Activated CD4-positive, alpha-beta memory T cell treated with anti-CD3 and anti-CD28 coated beads for 36 hours (primary cell): ENCODE data around the gene TADA3. TPM values are rescaled to one million over a fixed set of nuclear protein-coding genes. Genes with fewer than 3 reads are reported as not detected.

Source experiments
- CTCF ChIA-PET: fragments of 350-600 bp; sonication (Branson Sonifier 250); formaldehyde crosslinking; loops from one replicate; lab custom pipeline; 2021; ENCODE audit warnings: antibody characterized with exemption, inconsistent platforms; lab: Charles Lee
- POLR2A ChIA-PET: fragments of 350-600 bp; sonication (Branson Sonifier 250); formaldehyde crosslinking; loops from one replicate; lab custom pipeline; 2021; ENCODE audit warnings: antibody characterized with exemption; lab: Charles Lee
- DNase-seq: peaks from one replicate; pipeline ENCODE4 v3.0.0-alpha.2; 2020
- H3K27ac Mint-ChIP-seq: one replicate; pipeline ENCODE4 v1.8.0; 2021; ENCODE audit warnings: mixed read lengths
- H3K27me3 Mint-ChIP-seq: one replicate; pipeline ENCODE4 v1.8.0; 2021; ENCODE audit warnings: mixed read lengths
- H3K36me3 Mint-ChIP-seq: one replicate; pipeline ENCODE4 v1.8.0; 2021; ENCODE audit warnings: mixed read lengths
- H3K4me1 Mint-ChIP-seq: one replicate; pipeline ENCODE4 v1.8.0; 2021; ENCODE audit warnings: low read depth, mixed read lengths
- H3K4me3 Mint-ChIP-seq: one replicate; pipeline ENCODE4 v1.8.0; 2021; ENCODE audit warnings: mild to moderate bottlenecking, mixed read lengths
- H3K9me3 Mint-ChIP-seq: one replicate; pipeline ENCODE4 v1.8.0; 2021; ENCODE audit warnings: mixed read lengths
- intact Hi-C: fragments of 100-400 bp; cut with micrococcal nuclease; formaldehyde crosslinking; loops from one replicate; pipeline ENCODE4 v1.15.1; 2023
- total RNA-seq, 2 experiments: library from RNA; stranded (reverse); gene quantifications; one replicate each; pipeline ENCODE4 v1.2.3, GENCODE V29; 2021

Gene TADA3
- total RNA-seq, 2 experiments from 2014 or later: 86.9 to 92.1 TPM

GRCh38 chr3:9781978-9782603, 10.2 kb downstream of the TADA3 start:
- no peak for DNase-seq
- Mint-ChIP-seq H3K36me3 (peaks cover 59% of the 10 kb centered on the region), H3K4me3 (no peak overlapping the region), H3K9me3 (no peaks in the 10 kb centered on the region), H3K27ac (no peak overlapping the region), H3K27me3 (no peaks in the 10 kb centered on the region), H3K4me1 (peaks cover 62% of the 10 kb centered on the region)
- ChIA-PET CTCF (interaction anchor here (0.7 to 1.3 kb wide), 5 partner anchors 11 to 195 kb away, joined by 3 to 8 read pairs (median 3); partner anchors contain the start of genes ARPC4, CRELD1, OGG1 and TADA3), POLR2A (interaction anchor here (2.9 kb wide), 1 partner anchor 9 kb away, joined by 15 read pairs; no protein-coding TSS in a partner anchor)
- intact Hi-C loops: no loop called here

- H3K27ac Mint-ChIP-seq: no peak overlapping the region
- peaks cover 62% of the 10 kb centered on the region for H3K4me1 Mint-ChIP-seq
- CTCF ChIA-PET: interaction anchor here (0.6 to 1.3 kb wide), 5 partner anchors 11 to 428 kb away, joined by 3 to 8 read pairs (median 3); partner anchors contain the start of genes ARPC4, CRELD1, OGG1 and TADA3
- no peaks in the 10 kb centered on the region for H3K27me3 Mint-ChIP-seq
- H3K36me3 Mint-ChIP-seq: peaks cover 53% of the 10 kb centered on the region
- H3K4me3 Mint-ChIP-seq: no peak overlapping the region
- POLR2A ChIA-PET: interaction anchor here (2.9 kb wide), 1 partner anchor 9 kb away, joined by 15 read pairs; no protein-coding TSS in a partner anchor
- DNase-seq: no peak
- intact Hi-C loops: no loop called here
- H3K9me3 Mint-ChIP-seq: no peaks in the 10 kb centered on the region
Observed at GRCh38 chr3:9781551-9781950, 10.7 kb downstream of the TADA3 start.

- H3K27me3 Mint-ChIP-seq: no peaks in the 10 kb centered on the region
- ChIA-PET POLR2A (interaction anchor here (1.8 to 2.9 kb wide), 2 partner anchors 10 to 12 kb away, joined by 8 to 15 read pairs; partner anchors contain the start of genes ARPC4 and TADA3), CTCF (interaction anchor here (0.6 to 0.9 kb wide), 3 partner anchors 136 to 428 kb away, joined by 3 to 4 read pairs (median 3); partner anchors contain the start of gene IL17RC)
- H3K27ac Mint-ChIP-seq: peak overlapping the region; percentile 93
- H3K9me3 Mint-ChIP-seq: no peaks in the 10 kb centered on the region
- peaks cover 48% of the 10 kb centered on the region for H3K36me3 Mint-ChIP-seq
- intact Hi-C loops: no loop called here
- H3K4me1 Mint-ChIP-seq: peaks cover 60% of the 10 kb centered on the region
- no peak overlapping the region for H3K4me3 Mint-ChIP-seq
- no peak for DNase-seq
Observed at GRCh38 chr3:9780910-9781309, 11.4 kb downstream of the TADA3 start.

GRCh38 chr3:9780458-9780812, 11.8 kb downstream of the TADA3 start:
- no peaks in the 10 kb centered on the region for H3K9me3 Mint-ChIP-seq
- no peaks in the 10 kb centered on the region for H3K27me3 Mint-ChIP-seq
- H3K36me3 Mint-ChIP-seq: peaks cover 44% of the 10 kb centered on the region
- intact Hi-C loops: no loop called here
- peak overlapping the region; percentile 39 for H3K4me3 Mint-ChIP-seq
- POLR2A ChIA-PET: interaction anchor here (0.8 to 2.9 kb wide), 6 partner anchors 10 to 166 kb away, joined by 3 to 15 read pairs (median 6); partner anchors contain the start of genes ARPC4, CAMK1 and TADA3
- H3K27ac Mint-ChIP-seq: peak overlapping the region; percentile 93
- CTCF ChIA-PET: interaction anchor here (0.6 to 1.2 kb wide), 4 partner anchors 10 to 207 kb away, joined by 3 to 4 read pairs (median 3); partner anchors contain the start of gene IL17RC
- DNase-seq: no peak
- peaks cover 60% of the 10 kb centered on the region for H3K4me1 Mint-ChIP-seq

GRCh38 chr3:9779721-9780457, 12.4 kb downstream of the TADA3 start:
- intact Hi-C loops: loop anchor here (2.0 kb wide), 1 partner anchor 383 kb away; the partner anchor contains the start of gene SETD5
- peak overlapping the region; percentile 39 for H3K4me3 Mint-ChIP-seq
- POLR2A ChIA-PET: interaction anchor here (0.8 to 2.9 kb wide), 6 partner anchors 10 to 166 kb away, joined by 3 to 15 read pairs (median 6); partner anchors contain the start of genes ARPC4, CAMK1 and TADA3
- CTCF ChIA-PET: interaction anchor here (0.6 to 1.2 kb wide), 3 partner anchors 10 to 153 kb away, joined by 3 to 6 read pairs (median 3); no protein-coding TSS in a partner anchor
- H3K9me3 Mint-ChIP-seq: no peaks in the 10 kb centered on the region
- H3K36me3 Mint-ChIP-seq: peaks cover 38% of the 10 kb centered on the region
- H3K27me3 Mint-ChIP-seq: no peaks in the 10 kb centered on the region
- H3K4me1 Mint-ChIP-seq: peaks cover 62% of the 10 kb centered on the region
- DNase-seq: peak; percentile 62
- peak overlapping the region; percentile 93 for H3K27ac Mint-ChIP-seq

GRCh38 chr3:9779075-9779593, 13.1 kb downstream of the TADA3 start:
- CTCF ChIA-PET: interaction anchor here (0.7 to 2.1 kb wide), 5 partner anchors 7 to 154 kb away, joined by 3 to 6 read pairs (median 5); partner anchors contain the start of genes ARPC4, CRELD1 and TADA3
- no peak overlapping the region for H3K4me3 Mint-ChIP-seq

GRCh38 chr3:9778143-9779074, 13.9 kb downstream of the TADA3 start:
- CTCF ChIA-PET: interaction anchor here (0.7 to 2.1 kb wide), 8 partner anchors 8 to 168 kb away, joined by 3 to 6 read pairs (median 4); partner anchors contain the start of genes ARPC4, CRELD1 and TADA3
- Mint-ChIP-seq H3K4me3 (no peak overlapping the region), H3K27me3 (no peaks in the 10 kb centered on the region), H3K9me3 (no peaks in the 10 kb centered on the region), H3K4me1 (peaks cover 62% of the 10 kb centered on the region), H3K36me3 (peaks cover 31% of the 10 kb centered on the region), H3K27ac (peak overlapping the region; percentile 93)
- DNase-seq: peak; percentile 86
- POLR2A ChIA-PET: interaction anchor here (0.8 to 3.1 kb wide), 13 partner anchors 9 to 382 kb away, joined by 3 to 16 read pairs (median 6); partner anchors contain the start of genes ARPC4, BRPF1, CAMK1 and CRELD1
- intact Hi-C loops: loop anchor here (1.0 to 2.0 kb wide), 6 partner anchors 8 to 382 kb away; partner anchors contain the start of genes BRPF1, SETD5 and TADA3

More at GRCh38 chr3:9779075-9779593, 13.1 kb downstream of the TADA3 start:
- no peak for DNase-seq
- peaks cover 36% of the 10 kb centered on the region for H3K36me3 Mint-ChIP-seq
- POLR2A ChIA-PET: interaction anchor here (1.4 to 3.1 kb wide), 7 partner anchors 9 to 154 kb away, joined by 5 to 16 read pairs (median 9); partner anchors contain the start of genes ARPC4, BRPF1, CAMK1 and CRELD1
- intact Hi-C loops: loop anchor here (2.0 kb wide), 1 partner anchor 382 kb away; the partner anchor contains the start of gene SETD5
- peak overlapping the region; percentile 93 for H3K27ac Mint-ChIP-seq
- no peaks in the 10 kb centered on the region for H3K27me3 Mint-ChIP-seq
- no peaks in the 10 kb centered on the region for H3K9me3 Mint-ChIP-seq
- peaks cover 62% of the 10 kb centered on the region for H3K4me1 Mint-ChIP-seq

DNA sequence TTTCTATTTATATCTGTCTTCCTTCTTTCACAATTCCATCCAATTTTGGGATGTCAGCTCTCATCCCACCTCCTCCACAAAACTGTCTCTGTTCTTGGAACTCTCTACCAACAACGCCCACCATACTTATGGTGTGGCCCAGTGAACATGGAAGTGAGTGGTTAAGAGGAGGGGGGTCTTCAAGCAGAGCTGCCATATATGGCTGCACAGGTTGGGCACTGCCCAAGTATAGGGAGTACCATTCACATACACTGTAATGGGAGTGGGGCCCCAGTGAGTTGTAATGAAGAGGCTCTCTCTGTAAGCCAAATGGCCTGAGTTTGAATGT, 14.6 kb downstream of the TADA3 start:
- intact Hi-C loops: loop anchor here (1.0 to 2.0 kb wide), 6 partner anchors 7 to 381 kb away; partner anchors contain the start of genes BRPF1, SETD5 and TADA3
- POLR2A ChIA-PET: interaction anchor here (0.8 to 3.1 kb wide), 12 partner anchors 8 to 381 kb away, joined by 3 to 16 read pairs (median 6); partner anchors contain the start of genes ARPC4, BRPF1, CAMK1 and CRELD1
- DNase-seq: peak; percentile 37
- Mint-ChIP-seq H3K36me3 (peaks cover 25% of the 10 kb centered on the region), H3K27me3 (no peaks in the 10 kb centered on the region), H3K27ac (peak overlapping the region; percentile 93), H3K4me1 (peaks cover 58% of the 10 kb centered on the region), H3K4me3 (peak overlapping the region; percentile 3), H3K9me3 (no peaks in the 10 kb centered on the region)
- CTCF ChIA-PET: interaction anchor here (0.7 to 2.1 kb wide), 5 partner anchors 9 to 44 kb away, joined by 3 to 6 read pairs (median 3); partner anchors contain the start of genes ARPC4 and TADA3

- Mint-ChIP-seq H3K4me3 (peak overlapping the region; percentile 3), H3K27ac (peak overlapping the region; percentile 93), H3K4me1 (peaks cover 54% of the 10 kb centered on the region), H3K27me3 (no peaks in the 10 kb centered on the region), H3K9me3 (no peaks in the 10 kb centered on the region), H3K36me3 (peaks cover 19% of the 10 kb centered on the region)
- intact Hi-C loops: no loop called here
- ChIA-PET CTCF (interaction anchor here (0.7 to 2.1 kb wide), 5 partner anchors 9 to 44 kb away, joined by 3 to 6 read pairs (median 3); partner anchors contain the start of genes ARPC4 and TADA3), POLR2A (interaction anchor here (1.1 to 3.1 kb wide), 10 partner anchors 7 to 380 kb away, joined by 3 to 16 read pairs (median 8); partner anchors contain the start of genes ARPC4, BRPF1, CAMK1 and TADA3)
- peak; percentile 52 for DNase-seq
Observed at GRCh38 chr3:9776896-9777693, 15.2 kb downstream of the TADA3 start.
